IPS-NIHi7 (cell line): ENCODE data around the gene GPR183.

Experiments
- DNase-seq: peaks from one replicate; pipeline ENCODE4 v3.0.0; 2012; ENCODE audit warnings: mixed read lengths; ENCODE audit errors: extremely low spot score

The GPR183 gene

DNA sequence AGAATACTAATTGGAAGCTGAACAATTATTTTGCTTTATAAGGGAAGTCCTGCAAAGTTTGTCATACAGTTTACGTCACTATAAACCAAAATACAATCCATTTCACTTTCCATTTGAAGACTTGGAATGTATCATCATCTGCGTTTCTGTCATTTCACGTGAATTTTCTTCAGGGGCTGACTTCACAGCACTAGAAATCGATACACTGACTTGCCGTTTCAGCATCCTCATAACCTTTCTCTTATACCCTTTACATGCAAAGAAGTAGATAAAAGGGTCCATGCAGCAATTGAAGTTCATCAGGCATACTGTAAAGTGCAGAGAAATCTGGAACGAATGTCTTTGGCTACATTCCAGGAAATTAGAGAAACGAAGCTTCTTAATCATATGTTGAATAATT, 12.2 kb downstream of the GPR183 start:
- no peak for DNase-seq

DNA sequence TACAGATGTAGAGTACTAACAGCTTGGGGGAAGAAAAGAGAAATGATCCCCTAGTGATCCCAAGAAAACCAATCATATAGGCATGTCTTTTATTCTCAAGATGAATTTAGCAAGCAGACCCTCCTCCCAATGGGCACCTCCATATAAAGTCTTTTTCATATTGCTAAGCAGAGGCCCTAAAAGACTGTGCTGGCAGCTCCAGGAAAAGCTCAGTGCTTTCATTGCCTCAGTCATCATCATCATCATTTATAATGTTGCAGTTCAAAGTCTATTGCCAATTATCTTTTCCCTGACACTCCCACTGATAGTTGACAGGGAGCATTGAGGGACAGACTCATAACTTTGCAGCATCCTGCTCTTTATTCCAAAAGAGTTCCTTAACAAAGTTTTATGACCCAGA, 13.0 kb downstream of the GPR183 start:
- DNase-seq, result no peak

DNA sequence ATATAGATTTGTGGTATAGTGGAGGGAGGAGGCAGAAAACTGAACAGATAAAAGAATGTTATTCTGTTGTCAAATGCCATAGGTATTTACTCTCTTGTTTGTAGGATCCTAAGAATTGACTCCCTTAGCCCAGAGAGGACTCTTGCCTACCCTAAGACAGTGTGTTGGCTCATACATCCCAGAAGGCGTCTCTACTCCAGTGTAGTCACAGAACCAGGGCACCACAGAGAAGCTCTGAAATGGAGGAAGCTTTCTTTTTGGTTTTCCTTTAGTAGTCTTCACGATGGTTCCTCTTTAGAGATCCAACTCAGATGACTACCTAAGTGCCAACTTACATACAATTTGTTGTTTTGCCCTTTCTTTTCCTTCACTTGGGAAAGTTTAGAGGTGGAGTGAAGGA, 14.0 kb downstream of the GPR183 start:
- no peak for DNase-seq

DNA sequence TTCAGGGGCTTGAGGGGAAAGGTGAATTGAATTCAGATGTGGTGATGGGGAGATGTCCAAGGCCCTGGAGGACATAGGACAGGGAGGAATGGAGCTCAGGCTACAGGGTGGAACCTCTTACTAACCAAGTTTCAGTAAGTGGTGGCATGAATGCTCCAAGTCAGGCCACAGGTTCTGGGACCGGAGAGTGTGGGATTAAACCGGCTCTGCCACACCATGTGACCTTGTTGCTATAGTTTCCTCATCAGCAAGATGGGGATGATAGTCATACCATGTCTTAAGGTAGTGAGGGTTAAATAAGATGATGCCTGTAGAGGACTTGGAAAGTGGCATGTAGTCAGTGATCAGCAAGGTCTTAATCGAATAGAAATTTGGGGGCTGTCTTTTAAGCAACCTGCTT, 16.3 kb downstream of the GPR183 start:
- no peak for DNase-seq

DNA sequence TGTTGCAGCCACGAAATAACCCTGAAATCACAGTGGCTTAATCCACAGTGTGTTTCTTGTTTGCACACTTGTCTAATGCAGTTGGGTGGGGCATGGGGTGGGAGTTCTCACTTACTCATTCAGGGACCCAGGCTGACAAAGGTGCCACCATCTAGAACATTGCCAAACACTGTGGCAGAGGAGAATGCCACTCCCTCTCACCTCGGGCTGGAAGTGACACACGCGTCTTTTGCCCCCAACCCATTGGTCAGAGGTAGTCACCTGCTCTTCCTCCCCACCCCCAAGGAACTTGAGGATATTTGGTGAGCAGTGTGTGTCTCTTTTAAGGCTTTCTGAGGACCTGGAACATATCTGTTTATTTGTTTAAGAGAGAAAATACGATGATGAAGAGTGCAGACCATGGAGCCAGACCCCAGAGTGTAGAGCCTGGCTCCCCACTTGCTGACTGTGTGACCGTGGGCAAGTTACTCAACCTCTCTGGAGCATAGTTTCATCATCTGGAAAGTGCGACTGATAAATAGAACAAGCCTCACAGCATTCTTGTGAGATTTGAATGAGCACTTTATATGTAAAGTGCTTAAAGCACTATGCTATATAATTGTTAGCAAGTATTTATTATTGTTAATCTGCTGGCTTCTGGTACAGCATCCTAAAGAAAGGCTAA, 17.4 kb downstream of the GPR183 start:
- DNase-seq, result no peak

DNA sequence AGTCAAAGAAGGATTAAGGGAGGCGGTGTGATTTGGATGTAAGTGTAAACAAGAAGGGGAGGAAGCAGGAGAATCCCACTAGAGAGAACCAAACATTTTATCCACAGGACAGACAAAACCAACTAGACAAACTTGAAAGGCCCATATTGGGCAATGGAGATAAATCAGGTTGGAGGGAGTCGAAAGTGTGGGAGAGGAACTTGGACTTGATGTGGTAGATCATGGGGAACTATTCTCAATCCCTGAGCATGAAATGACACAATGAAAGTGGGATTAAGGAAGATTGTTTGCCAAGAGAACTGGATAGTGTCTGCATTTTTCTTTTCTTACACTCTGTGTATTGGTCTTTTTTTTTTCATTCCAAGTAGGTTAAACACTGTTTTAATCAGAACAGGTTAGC, 17.9 kb downstream of the GPR183 start:
- DNase-seq, result no peak

DNA sequence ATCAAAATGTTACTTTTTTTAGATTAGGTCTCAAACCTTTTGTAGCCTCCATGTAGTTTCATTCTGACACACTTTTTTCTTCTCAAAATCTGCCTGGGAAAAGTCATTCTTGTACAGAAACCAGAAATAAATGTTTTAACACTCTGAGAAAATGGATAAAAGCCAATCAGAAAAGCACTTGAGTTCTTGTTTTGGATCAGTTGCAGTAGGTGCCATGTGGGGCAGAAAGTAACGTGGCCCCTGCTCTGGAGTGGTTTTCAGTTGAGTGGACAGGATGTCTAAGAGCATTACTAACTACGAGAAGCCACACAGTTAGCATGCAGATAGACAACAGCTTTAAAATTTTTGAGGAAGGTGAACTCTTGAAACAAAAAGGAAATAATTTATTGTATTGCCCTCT, 19.1 kb downstream of the GPR183 start:
- DNase-seq, result no peak

DNA sequence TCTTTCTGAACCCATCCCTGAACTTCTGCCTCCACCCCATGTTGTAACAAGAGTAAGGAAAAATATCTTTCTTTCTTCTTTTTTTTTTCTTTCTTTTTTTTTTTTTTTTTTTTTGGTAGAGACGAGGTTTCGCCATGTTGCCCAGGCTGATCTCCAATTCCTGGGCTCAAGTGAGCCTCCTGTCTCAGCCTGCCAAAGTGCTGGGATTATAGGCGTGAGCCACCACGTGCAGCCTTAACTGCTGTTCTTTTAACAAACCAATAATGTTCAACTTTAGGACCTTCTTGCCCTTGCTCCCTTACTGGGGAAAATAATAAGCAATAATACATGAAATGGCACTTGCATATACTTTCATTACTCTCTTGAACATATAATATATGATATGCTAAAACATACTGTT, 19.6 kb downstream of the GPR183 start:
- no peak for DNase-seq

DNA sequence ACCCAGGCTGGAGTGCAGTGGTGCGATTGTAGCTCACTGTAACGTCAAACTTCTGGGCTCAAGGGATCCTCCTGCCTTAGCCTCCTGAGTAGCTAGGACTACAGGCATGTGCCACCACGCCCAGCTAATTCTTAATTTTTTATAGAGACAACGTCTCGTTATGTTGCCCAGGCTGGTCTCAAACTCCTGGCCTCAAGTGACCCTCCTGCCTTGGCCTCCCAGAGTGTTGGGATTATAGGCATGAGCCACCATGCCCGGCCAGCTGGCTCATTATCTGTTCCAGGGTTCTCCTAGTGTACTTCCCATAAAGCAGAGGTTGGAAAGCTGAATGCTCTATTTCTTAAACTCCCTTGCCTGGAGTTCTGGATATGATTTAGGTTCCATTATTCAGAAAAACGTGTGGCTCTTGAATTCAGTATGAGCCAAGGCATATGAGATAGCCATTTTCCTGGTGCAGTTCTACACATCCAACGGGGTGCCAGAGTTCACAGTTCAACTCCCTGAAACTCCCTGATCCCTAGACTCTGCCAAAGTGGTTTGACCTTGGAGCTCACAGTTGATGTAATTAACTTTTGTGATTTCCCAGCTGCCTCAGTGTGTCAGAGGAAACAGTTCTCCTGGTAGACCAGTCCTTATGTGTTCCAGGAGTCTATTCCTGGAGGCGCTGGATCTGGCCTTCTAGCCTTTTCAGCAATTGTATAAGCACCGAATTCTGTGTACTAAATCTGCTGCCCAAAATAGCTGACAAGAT, 21.6 kb downstream of the GPR183 start:
- DNase-seq, result no peak

DNA sequence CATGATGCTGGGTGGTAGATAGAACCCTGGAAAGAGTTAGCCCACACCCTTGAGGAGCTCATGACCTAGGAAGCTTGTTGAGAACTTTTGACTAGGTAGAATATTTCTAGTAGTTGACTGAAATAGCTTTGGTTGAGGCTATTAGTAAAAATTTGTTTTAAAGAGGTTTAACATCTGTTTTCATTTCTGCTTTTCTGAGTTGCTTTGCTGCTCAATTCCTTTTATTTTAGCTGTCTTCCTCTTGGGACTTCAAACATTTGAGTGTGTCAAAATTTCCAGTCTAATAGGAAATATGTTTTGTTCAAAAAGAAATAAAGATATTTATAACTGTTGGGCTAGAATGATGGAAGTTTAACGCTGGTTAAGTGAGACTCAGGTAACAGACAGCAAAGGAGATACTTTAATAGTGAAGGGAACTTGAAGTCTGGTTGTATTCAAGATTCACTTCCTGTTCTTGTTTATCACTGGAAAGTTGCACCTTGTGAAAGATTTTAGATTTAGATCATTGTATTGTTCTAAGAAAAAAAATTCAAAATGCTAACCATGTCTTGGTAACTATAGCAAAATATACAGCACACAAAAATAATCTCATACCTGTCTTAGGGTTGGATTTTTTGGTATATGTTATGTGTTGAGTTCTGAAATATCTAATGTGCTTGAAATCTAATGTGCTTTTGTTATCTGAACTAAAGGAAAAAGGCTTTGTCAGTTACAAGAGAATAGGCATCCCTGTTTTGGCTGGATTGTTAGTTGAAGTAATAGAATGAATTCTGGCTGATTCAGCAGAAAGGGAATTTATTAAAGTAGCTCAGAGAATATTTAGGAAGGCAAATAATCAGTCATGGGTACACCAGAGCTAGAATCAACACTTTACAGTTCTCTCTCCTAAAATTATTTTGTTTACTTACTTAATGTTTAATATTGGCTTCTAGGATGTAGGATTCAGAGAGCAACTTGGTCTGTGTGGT, 24.7 kb downstream of the GPR183 start:
- no peak for DNase-seq

DNA sequence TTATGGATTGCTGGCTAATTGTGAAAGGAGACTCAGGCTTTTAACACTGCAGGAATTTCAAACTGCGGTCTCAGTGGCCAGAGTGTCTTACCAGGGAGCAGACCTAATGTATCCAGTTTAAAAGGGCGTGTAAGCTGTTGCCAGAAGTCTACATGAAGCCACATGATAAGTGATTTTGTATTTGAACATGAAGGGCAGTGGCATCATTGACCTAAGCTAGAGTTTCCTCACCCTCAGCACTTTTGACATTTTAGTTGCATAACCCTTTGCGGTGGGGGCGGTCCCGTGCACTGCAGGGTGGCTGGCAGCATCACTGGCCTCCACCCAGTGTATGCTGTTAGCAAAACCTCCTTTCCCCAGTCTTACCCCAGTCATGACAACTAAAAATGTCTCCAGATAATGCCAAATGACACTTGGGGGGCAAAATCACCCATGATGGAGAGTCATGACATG, 25.4 kb downstream of the GPR183 start:
- no peak for DNase-seq

DNA sequence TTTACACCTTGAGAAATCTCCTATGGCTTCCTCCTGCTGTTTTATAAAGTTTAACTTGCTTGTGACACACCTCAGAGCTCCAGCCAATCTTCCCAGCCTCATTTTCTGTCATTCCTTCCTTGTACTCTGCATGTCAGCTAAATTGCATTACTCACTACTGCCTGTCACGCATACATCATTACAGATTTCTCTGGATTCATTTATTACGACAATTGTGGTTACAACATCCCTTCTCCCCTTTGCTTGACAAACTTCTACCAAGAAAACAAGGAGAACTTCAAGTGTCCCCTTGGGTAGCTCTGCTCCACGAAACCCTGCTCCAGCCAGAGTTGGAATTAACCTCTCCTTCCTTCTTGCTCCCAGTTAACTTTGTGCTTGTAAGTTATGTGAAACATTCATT, 27.0 kb downstream of the GPR183 start:
- DNase-seq, result no peak

DNA sequence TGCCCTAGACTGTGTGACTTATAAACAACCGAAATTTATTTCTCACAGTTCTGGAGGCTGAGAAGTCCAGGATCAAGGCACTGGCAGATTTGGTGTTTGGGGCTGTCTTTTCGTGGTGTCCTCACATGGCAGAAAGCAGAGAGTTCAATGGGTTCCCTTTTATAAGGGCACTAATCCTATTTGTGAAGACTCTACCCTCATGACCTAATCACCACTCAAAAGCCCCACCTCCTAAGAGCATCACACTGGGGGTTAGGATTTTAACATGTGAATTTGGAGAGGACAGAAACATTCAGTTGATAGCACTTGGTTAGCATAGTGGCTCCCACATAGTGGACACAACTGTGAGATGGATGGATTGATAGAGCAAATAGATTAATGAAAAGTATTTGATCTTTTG, 27.6 kb downstream of the GPR183 start:
- DNase-seq, result no peak

DNA sequence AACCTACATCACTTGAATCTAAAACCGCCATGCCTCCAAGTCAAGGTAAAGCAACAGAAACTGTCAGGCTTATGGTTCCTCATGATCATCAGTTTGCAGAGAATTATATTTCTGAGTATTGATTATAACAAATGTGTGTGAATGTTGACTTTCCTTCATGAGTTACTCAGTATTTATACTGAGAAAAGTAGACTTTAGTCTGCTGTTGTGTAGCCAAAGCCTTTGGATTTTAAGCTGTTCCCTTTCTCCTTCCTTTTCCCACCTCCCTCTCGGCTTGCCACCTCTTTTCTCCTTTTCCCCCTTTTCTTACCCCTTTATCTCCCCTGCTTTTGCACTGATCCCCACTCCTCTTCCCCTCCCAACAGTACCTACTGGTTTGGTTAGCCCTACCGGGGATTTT, 28.4 kb downstream of the GPR183 start:
- no peak for DNase-seq

DNA sequence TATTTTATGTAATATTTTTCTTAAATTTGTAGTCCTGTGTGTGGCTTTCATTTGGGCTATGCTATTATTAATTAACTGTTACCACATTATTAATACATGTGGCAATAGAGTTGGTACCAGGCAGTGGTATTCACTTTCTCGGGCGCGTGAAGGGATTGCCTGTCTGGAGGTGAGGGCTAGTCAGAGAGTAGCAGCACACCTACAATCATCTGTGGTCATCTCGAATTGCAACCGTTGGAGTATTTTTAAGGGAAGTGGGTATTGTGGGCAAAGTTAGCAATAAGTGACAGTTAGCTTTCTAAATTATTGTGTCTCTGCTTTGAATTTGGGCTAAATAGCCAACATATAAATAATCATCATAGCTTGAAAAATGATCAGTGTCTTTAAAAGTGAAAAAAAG, 29.0 kb downstream of the GPR183 start:
- no peak for DNase-seq

DNA sequence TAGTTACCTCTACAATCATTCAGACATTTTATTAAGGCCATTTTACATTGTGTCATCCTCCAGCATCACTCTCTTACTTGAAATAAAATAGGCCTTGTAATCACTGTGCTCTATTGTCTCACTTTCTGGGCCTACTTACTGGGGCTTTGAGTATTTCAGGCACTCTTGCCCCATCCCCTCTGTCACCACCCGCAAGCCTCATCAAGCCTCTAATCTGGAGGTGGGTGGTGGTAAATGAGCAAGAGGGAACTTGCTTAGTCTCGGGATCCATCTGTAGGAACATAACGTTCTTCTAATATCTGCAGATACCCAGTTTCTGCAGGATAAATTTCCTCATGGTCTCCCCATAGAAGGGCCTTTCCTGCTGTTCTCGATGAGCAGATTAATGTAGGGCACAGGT, 29.6 kb downstream of the GPR183 start:
- DNase-seq, result no peak

DNA sequence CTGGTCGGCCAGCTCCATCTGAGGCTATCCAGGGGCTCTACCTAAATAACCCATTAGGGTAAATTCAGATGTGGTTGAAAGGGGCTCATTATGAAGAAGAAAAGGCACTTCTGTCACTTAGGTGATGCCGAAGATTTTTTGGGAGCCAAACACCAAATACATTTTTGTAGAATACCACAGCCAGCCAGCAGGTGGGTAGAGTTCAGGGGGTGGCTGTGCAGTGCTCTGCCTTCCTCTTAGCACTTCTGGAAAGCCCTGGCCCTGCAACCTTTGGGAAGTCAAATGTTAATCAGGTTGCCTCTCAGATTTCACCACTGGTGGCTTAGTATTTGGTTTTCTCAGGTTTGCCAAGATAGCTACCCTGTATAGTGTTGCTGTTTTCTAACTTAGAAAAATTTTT, 30.5 kb downstream of the GPR183 start:
- DNase-seq, result peak; percentile 38

DNA sequence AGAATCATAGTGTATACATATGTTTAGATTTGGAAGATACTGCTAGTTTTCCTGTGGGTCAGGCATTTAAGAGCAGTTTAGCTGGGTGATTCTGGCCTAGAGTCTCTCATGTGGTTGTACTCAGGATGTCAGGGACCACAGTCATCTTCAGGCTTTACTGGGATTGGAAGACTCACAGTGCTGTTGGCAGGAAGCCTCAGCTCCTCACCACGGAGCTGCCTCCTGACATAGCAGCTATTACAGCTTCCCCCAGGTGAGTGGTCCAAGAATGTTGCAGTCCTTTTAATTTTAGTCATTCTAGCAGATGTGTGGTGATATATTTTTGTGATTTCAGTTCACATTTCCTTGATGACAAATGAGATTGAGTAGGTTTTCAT, 32.1 kb downstream of the GPR183 start:
- no peak for DNase-seq

DNA sequence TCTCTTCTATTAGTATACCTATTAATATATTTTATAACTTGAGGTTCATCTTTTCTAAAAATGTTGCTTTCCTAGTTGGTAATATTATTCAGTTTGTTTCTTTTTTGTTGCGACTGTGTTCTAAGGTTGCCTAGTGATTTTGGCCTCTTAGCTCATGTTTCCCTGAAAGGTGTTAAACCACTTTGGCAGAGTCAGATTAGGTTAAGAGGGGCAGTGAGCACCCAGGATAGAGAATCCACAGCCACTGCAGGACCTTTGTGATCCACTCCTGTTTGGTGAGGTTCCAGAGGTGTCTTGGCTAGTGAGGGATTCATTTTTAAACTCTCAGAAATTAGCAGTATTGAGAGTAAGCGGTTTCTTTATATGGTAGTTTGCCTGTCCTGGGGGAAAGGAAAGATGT, 34.1 kb downstream of the GPR183 start:
- DNase-seq, result no peak

DNA sequence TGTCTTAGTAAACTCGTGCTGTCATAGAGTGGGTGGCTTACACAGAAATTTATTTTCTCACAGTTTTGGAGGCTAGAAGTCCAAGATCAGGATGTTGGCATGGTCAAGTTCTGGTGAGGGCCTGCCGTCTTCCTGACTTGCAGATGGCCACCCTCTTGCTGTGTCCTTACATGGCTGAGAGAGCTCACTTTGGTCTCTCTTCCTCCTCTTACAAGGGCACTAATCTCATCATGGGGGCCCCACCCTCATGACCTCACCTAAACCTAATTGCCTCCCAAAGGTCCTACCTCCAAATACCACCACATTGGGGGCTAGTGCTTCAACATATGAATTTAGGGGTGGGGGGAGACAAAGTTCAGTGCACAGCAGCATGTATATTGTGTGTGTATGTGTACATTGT, 34.7 kb downstream of the GPR183 start:
- DNase-seq, result no peak

DNA sequence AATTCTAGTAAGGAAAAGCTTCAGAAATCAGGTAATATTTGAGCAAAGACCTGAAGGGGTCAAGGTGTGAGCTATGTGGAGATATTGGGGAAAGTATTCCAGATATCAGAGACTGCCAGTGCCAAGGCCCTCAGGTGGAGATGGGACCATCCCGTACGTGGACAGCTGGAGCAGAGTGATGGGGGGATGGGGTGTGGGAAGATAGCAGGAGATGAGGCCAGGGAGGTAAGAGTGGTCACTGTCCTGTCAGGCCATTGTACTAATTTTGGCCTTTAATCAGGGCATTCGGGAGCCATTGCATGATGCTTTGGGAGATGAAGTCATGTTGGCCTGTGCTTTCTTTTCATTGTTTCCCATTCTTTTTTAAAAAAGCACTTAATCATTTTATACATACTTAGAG, 36.0 kb downstream of the GPR183 start:
- no peak for DNase-seq

DNA sequence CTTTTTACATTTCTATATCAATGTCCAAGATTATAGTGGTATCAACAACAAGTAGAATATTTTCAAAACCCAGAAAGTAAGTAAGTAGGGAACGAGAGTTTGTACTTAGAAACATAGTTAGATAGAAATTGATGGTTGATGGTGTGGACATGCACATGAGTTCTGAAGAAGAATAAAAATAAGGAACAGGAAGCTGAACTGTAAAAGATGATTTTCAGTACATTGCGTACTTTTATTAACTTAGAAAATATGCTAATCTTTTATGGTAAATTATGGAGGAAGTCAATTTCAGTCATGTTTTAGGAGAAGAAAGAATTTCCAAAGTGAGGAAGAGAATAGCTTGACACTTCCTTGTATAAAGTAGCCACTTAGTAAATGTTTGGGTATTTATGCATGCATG, 36.7 kb downstream of the GPR183 start:
- DNase-seq, result no peak
